HG02870 (cell line): ENCODE results near the gene HACD1.

Source experiments
- ATAC-seq: cut with Tn5 transposase; IDR thresholded peaks from one replicate; pipeline ENCODE4 v1.9.1; 2021; ENCODE audit warnings: mild to moderate bottlenecking, moderate library complexity; ENCODE audit not compliant: unreplicated experiment

HACD1 gene, protein sequence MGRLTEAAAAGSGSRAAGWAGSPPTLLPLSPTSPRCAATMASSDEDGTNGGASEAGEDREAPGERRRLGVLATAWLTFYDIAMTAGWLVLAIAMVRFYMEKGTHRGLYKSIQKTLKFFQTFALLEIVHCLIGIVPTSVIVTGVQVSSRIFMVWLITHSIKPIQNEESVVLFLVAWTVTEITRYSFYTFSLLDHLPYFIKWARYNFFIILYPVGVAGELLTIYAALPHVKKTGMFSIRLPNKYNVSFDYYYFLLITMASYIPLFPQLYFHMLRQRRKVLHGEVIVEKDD

DNA sequence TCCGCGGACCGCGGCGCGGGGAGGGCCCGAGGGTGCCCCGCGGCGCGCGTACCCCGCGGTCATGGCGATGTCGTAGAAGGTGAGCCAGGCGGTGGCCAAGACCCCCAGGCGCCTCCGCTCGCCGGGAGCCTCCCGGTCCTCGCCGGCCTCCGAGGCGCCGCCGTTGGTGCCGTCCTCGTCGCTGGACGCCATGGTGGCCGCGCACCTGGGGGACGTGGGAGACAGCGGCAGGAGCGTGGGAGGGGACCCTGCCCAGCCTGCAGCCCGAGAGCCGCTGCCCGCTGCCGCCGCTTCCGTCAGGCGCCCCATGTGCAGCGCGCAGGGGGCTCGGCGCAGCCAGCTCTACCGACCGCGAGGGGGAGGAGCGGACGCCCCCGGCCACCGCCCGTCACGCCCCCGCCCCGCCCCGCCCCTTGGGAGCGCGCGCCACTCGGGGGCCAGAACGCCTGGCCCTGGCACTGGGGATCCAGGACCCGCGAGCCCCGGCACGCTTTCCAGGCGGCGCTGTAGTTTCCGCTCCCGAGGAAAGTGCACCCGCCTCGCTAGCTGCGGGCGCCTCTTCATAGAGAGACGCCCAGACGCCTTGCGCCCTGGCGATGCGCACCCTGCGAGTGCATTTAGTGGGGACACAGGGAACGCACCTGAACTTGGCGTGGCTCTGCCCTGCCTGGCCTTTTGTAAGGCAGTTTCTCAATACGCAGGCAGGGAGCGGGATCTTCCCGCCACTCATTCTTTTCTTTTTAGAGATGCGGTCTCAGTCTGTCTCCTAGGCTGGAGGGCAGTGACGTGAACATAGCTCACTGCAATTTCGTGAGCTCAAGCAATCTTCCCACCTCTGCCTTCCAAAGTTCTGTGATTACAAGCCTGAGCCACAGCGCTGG lies at the start of gene HACD1:
Gene HACD1, minus strand, starts transcription at position 344 of the 881 bp plus-strand sequence. Its CDS starts 35 bp downstream, at position 309.
- peak; percentile 53 for ATAC-seq

DNA sequence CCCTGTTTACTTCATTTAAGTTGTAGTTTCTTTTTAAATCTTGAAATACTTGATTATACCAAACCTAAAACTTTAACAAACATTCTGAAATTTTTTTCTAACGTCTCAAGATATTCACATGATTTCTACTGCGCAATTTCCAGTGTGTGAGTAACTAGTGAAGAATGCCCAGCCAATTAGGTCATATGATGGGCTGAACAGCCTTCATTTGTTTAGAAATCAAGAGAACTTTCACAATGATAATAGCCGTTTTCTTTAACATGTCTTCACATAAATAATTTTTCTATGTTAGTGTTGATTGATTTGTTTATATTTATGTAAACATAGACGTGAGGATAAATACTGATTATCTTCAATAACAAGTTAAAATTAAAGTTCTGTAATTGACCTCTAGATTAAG lies 48.6 kb upstream of the HACD1 start:
- ATAC-seq: no peak

DNA sequence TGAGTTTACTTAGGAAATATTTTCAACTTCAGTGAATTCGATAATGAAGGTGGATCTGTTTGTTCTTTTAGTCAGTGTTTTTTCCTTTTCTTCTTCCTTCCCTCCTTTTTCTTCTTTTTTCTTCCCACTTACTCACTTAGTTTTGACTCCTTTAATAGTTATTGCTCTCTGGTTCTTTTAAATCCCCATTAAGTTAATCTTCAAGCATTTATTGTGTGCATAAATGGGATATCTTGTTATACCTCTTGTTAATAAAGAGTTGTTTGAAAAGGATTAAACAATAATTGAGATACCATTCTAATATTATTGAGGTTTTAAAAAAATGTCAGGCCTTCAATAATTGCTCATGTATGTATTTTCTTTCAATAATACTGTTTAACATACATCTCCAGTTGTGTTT lies 46.3 kb upstream of the HACD1 start:
- ATAC-seq: no peak

DNA sequence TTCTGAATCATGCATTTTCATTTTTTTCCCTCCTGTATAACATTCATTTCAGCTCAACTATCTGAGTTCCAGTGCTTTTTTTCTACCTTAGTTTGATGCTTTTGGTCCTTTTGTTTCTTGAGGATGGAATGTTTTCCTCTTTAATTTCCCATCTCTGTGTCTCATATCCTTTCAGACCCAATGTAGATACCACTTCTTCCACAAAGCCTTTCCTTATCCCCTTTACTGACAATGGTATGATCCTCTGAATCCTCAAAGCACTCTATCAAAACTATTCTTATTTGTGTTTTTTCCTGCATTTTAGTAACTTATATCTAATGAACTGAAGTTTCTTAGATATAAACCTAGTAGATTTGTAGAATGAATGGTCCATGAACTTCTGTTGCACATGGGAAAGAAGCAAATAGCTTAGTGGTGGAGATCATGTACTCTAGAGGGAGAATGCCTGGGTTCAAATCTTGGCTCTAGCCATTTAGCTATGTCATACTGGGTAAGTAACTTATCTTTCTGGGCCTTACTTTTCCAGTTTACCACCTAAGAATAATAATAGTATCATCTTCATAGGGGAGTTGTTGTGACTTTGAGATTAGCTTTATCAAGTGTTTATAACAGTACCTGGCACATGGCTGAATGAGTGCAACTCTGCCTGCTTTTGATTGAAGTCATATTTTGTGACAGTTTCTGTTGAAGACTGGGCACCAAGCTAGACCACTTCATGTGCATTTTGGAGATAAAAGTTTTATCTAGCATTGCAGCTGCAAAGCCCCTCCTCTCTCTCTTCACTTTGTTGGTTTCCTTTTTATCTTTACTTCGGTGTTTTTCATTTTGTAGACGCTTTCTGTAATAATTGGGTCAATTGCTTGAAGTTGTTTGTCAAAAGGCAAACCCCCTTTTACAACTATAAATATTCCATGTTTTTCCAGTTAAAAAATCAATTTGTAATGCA lies 45.3 kb upstream of the HACD1 start:
- ATAC-seq: no peak

DNA sequence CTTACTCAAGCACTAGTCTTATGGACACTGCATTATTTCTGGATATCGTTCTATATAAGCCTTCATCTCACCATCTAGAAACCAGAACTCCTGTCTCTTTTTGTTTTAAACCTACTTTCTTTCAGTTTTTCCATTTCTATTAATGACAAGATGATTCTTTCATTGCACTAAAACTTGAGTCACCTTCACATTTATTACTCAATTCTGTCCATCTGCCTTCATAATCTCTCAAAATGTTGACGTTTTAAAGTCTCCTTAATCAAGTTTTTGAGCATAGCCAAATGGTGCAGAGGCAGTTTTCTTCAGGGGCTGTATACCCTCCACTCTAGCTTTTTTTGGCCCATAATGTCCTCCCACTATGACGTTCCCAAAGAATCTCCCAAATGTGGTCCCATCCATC lies 44.3 kb upstream of the HACD1 start:
- ATAC-seq: no peak

DNA sequence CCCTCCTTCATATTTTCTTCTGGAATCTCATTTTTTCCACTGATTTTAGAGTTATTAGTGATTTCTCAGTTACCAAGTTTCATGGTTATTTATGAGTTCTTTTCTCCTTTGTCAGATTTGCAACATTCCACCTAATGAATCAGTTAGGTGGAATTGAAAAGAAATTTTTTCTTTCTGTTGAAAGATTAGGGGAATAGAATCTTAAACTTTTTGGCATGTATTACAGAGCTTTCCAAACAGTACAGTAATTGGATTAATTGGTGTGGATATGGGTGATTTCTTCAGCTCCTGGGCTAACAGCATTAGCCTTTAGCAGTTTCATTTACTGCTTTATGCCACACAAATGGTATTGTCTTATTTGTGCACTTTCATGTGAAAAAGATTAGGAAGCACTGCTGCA lies 43.7 kb upstream of the HACD1 start:
- no peak for ATAC-seq

DNA sequence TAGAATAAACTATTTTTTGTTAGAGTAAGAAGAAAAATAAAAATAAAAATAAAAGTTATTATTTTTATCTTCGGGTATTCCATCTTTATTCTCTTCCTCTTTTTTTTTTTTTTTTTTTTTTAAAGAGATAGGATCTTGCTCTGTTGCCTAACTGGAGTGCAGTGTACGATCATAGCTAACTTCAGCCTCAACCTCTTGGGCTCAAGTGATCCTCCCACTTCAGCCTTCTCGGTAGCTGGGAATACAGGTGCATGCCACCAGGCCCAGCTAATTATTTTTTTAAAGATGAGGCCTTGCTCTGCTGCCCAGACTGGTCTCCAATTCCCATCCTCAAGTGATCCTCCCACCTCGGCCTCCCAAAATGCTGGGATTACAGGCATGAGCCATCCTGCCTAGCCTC lies 42.2 kb upstream of the HACD1 start:
- no peak for ATAC-seq

DNA sequence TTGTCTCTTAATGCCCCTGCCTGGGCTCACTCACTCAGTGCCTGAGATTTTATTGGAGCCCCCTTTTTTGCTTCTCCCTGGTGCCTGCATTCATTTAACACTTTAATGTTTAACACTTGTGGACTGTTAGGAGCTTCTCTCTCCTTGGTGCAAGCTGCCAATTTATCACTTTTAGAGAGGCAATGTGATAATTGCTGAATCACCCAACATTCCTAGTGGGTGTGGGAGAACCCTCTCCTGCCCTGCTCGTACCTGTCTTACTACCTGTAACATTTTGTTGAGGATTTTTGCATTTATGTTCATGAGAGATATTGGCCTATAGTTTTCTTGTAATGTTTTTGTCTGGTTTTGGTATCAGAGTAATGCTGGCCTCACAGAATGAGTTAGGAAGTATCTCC lies 39.9 kb upstream of the HACD1 start:
- no peak for ATAC-seq

DNA sequence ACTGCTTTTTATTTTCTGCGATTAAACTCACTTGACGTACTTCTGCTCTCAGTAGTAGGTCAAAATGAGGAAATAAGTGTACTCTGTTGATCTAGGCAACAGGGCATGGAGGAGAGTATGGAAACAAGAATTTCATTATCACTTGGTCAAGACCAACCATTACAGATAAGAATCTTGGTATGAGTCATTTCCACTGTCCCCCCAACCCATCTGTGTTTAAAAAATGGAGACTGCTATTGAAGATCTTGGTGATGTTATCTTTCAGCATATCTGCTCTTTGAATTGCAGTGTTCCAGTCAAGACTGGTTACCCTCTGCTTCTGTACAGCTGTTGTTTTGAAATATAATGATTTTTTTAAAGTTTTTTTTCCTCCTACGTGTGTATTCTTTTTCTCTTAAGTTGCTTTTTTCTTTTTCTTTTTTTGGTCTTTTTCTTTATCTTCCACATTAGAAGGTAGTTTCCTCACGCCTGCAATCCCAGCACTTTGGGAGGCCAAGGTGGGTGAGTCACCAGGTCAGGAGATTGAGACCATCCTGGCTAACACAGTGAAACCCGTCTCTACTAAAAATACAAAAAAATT lies 38.5 kb upstream of the HACD1 start:
- peak; percentile 92 for ATAC-seq

DNA sequence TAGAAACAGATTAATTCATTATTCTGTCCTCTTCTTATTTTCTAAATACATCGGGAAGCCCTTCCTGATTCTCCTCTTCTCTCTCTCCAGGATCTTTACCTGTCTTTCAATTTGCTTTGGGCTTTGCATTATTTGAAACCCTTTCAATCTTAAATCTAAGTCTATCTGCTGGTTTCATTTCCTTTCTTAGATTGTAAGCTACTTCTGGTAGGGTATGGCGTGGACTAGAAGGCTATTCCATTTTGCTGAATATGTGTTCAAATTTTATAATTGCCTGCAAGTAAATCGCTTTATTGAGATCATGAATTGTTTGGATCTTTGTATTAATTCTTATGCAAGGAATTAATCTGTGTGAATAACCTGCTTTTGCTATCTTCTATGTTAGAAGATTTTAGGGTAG lies 37.8 kb upstream of the HACD1 start:
- no peak for ATAC-seq

DNA sequence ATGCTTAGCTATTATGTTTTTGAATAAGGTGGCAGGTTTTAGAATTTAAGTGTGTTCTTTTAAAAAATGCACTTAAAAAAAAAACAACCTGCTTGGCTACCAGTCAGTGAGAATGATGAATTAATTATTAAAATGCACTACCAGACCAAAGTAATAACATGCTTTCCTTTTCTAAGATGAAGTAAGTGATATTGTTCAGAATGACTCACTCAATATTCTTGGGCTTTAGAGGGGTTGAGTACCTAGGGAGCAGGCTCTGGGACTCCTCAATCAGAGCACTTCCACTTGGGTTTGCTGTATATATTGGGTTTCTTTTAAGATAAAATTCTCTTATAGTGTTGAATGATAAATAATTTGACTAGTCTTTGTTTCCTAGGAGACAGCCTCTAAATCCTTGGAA lies 35.4 kb upstream of the HACD1 start:
- ATAC-seq: no peak

DNA sequence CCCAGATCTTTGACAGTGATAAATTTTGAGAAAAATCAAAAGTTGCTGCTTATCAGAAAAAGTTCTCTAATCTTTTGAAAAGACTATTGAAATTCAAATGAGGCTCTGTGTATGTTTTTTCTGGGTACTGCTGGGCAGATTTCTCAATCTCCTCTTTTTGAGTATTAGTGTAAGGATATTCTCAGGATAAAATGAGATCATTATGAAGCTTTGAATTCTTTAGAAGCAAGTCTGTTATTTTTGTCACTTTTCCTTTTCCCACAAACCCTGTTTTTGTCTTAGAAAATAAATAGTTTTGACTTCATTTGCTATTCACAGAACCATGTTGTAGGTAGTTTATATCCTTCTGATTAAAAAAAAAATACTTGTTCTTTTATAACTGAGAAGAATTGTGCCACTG lies 34.7 kb upstream of the HACD1 start:
- no peak for ATAC-seq

DNA sequence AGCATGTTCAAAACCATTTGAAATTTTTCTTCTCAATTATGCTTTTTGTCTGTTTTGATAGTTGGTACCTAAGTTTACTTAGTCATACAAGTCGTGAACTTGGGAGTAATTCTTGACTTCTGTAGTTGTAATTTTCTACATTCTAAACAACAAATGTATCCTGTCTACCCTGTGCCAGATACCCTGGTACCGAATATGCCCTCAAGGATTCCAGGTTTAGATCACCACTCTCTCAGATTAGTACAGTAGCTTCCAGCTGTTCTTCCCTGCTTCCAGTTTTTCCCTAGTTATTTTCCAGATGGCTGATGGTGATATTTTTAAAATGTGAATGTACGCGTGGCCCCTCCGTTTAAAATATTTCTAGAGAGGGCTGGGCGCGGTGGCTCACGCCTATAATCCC lies 33.2 kb upstream of the HACD1 start:
- no peak for ATAC-seq

DNA sequence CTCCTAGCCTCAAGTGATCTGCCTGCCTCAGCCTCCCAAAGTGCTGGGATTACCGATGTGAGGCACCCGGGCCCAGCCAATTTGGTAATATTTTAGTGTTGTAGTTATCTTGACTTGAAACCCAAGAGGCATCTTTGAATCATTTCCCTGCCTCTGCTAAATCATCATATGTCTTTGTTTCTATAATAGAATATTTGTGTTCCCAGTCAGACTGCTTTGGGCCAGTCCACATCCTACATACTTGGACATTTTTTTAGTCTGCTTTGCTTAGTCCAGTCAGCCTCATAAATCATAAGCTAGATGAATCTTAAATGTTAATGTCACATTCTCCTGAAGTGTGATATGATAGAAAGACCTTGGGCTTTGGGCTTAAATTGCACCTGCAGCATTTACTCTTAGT lies 32.7 kb upstream of the HACD1 start:
- ATAC-seq: no peak

DNA sequence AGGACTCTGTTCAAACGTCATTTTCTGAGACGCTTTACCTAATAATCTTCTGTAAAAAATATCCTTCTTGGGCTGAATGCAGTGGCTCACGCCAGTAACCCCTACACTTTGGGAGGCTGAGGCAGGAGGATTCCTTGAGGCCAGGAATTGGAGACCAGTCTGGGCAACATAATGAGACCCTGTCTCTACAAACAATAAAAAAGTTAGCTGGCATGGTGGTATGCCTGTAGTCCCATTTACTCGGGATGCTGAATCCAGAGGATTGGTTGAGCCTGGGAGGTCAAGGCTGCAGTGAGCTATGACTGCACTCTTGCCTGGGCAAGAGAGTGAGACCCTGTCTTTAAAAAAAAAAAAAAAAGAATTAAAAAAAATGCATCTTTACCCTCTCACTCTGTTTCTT lies 31.9 kb upstream of the HACD1 start:
- ATAC-seq: no peak

DNA sequence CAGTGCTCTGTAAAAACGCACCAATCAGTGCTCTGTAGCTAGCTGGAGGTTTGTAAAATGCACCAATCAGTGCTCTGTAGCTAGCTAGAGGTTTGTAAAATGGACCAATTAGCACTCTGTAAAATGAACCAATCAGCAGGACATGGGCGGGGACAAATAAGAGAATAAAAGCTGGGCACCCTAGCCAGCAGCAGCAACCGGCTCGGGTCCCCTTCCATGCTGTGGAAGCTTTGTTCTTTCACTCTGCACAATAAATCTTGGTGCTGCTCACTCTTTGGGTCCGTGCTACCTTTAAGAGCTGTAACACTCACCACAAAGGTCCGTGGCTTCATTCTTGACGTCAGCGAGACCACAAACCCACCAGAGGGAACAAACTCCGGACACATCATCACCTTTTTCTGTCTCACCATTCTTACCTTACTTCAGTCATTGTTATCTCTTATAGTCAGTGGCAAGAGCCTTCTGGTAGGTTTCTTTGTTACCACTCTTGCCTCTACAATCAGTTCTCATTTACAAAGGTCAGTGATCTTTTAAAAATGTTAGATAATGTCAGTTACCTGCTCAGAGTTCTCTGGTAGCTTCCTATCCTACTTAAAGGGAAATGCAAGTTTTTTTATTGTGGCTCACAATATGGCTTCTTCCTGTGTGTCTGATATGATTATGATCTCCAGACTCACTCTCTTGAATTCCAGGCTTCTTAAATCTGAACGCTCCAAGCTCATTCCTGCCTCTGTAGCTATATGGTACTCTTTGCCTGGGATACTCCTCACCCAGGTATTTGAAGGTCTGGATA lies 31.3 kb upstream of the HACD1 start:
- no peak for ATAC-seq

DNA sequence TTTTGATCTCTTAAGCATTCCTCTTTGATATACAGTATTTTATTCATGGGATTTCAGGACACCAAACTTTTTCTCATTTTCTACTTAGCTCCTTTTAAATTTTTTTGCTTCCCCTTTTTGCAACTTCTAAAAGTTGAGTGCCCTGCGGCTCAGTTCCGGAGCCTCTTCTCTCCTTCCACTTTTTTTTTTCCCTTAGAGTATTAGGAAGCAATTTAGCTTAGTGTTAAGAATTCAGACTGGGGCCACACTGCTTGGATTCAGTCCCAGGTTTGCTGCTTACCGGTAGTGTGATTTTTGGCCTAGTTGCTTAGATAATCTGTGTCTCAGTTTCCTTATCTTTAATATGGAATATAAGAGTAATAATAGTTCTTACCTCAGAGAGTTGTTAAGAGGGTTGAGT lies 30.2 kb upstream of the HACD1 start:
- no peak for ATAC-seq

DNA sequence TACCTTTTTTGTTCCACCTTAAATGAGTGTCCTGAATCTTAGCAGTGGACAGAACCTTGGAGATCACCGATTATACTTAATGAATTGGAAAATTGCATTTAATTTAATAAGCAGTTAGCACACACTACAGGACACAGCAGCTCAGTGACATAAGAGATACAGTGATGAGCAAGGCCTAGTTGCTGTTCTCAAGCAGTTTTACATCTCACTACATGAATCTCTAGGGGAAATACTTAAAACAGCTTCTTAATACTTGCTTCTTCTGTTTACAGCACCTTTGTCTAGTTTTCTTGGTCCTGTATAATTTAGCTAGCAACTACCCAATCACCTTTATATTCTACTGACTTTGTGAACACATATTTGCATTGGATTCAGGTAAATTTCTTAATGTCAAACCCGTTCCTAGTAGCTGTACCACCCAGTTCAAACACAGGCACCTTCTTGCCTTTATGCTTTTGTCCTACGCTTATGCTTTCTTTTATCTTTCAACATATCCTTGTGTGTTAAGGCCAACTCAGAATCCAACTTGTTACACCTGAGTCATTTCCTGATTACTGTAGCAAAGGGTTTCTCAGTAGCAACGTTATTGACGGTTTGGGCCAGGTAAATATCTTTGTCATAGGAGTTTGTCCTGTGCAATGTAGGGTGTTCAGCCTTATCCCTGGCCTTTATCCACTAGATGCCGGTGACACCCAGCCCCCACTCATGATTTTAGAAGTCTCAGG lies 28.6 kb upstream of the HACD1 start:
- ATAC-seq: no peak

DNA sequence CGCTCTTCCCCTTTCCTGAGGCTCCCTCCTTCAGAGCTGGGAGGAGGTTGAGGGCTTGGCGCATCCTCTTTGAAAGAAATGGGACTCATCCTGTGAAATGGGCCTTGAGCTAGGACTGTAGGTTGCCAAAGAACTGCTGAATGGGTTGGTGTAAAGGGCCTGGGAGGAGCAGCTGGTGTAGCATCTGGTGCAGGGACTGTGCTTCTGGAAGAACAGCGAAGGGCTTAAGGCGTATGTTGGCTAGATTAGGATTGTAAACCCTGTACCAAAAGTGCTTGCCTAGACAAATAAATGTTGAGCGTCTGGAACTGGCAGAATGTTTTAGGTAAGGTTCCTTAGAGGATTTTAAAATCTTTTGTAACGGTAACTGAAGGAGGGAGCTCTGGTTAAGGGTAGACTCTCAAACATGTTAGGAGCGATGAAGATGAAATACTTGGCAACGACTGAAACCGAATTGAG lies 27.3 kb upstream of the HACD1 start:
- peak; percentile 32 for ATAC-seq
